ENCODE results near the gene ZCCHC3.
A peak's percentile ranks its signal among the peaks of the same experiment; 100 is the strongest.
"Not testable (repeated sequence)": the region's sequence is repeated elsewhere in the genome, so short reads cannot be mapped to it uniquely, and the experiment has no call there.

ZCCHC3 gene

GRCh38 chr20:313402-313801 is 16.0 kb downstream of the ZCCHC3 start:
- DNase-seq (ENCODE audit: low spot score), result no peak

DNA sequence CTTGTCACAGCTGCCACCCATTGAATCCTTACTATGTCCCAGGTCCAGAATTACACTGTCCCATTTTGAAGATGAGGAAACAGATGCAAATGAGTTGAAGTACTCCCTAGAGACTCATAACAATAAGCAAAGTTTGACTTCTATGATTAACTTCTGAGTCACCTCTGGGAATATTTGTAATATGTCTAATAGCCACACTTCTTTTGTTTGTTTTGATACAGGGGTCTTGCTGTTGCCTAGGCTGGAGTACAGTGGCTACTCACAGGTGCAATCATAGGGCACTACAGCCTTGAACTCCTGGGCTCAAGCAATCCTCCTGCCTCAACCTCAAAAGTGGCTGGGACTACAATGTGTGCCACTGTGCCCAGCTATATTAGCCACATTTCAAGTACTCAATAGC is 16.6 kb downstream of the ZCCHC3 start:
- no peak for DNase-seq (ENCODE audit: low spot score)

DNA sequence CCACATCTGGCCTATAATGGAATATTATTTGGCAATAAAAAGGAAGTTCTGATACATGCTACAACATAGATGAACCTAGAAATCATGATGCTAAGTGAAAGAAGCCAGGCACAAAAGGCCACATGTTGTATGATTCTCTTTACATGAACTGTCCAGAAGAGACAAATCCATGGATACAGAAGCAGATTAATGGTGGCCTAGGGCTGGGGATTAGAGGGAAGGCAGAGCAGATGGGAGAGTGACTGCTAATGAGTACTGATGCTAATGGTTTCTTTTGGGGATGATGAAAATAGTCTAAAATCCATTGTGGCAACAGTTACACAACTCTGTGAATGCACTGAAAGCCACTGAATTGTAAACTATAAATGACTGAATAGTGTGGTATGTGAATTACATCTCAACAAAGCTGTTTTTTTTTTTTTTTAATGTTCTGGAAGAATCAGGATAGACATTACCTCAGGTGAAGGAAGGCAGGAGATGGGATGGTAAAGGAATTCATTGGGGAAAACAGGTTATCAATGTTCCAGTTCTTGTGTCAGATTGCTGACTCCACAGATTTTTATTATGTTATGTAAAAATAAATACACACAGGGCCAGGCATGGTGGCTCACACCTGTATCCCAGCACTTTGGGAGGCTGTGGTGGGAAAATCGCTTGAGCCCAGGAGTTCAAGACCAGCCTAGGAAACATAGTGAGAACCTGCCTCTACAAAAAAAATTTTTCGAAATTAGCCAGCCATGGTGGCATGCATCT is 19.1 kb downstream of the ZCCHC3 start:
- DNase-seq (ENCODE audit: low spot score), result peak; percentile 38

DNA sequence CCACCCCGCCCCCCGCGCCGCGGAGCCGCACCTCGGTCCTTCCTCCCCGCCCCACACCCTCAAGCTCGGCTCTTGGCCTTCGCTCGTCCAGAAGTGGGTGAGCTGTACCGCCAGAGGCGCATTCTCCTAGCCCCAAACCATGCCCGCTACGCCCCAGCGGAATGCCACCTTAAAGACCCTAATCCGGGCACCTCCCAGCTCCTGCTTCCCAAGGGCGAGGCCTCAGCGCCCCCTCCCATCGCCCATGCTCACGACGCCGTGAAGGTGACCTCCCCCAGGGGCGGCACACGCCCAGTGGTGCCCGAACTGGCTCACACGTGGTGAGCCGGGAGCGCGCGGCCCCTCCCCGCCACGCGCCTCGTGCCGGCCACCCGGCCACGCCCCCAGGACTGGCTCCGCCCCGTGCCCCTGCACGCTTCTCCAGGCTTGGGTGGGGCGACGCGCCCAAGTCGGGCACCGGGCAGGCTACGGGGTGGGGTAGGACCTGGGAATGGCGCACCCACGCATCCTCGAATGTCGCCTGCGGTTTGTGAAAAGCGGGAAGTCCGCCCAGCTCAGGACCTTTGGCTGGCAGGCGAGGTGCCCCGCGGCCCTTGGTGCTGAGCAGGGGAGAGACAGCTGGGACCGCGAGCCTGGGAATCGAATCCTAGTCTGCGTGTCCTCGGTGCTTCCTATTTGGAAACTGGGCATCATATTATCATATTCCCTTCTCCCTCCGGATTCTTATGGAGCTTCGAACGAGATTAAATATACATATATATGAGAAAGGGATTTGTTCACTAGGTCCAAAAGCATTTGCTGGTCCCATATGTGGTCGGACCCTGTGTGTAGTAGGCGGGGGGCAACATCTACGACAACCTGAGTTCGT is 27.0 kb downstream of the ZCCHC3 start:
- DNase-seq (ENCODE audit: low spot score), result peak; percentile 94

DNA sequence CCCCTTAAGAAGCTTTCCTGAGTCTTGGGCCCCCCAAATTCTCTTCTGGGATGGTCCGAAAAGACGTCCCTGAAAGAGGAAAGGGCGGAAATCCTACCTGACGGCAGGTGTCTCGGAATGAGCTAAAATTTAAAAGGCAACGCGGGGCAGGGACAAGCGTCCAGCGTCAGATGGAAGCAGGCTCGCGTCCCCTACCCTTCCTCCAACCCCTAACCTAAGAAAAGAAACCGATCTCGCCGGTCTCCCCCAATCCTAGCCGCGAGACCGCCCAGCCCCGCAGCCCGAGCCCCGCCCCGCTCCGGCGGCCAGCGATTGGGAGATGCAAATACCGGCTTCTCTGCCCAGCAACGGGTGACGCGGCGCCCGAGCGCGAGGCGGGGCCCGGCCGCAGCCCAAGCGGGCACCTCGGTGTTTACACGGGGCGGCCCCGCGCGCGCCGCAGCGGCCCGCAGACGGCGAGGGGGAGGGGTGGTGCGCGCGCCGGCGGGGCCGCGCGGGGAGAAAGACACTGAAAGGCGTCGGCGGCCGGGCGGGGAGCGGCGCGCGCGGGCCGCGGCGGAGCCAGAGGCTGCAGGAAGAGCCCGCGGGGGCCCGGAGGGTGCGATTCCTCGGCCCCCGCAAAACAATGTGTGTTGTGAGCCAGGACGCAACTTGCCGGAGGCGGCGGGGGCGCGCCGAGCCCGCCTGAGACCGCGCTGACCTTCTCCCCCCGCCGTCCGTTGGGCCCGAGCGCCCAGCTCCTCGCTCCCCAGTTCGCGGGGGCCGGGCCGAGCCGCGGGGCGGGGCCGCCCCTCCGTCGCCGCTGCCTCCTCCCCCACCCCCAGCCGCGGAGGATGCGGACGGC is 27.9 kb downstream of the ZCCHC3 start, which contains the start of gene SOX12:
Gene SOX12, plus strand, starts transcription at position 508 of the 844 bp plus-strand sequence. CDS start 373 bp downstream, outside the sequence.
- DNase-seq (ENCODE audit: low spot score), result peak; percentile 94

DNA sequence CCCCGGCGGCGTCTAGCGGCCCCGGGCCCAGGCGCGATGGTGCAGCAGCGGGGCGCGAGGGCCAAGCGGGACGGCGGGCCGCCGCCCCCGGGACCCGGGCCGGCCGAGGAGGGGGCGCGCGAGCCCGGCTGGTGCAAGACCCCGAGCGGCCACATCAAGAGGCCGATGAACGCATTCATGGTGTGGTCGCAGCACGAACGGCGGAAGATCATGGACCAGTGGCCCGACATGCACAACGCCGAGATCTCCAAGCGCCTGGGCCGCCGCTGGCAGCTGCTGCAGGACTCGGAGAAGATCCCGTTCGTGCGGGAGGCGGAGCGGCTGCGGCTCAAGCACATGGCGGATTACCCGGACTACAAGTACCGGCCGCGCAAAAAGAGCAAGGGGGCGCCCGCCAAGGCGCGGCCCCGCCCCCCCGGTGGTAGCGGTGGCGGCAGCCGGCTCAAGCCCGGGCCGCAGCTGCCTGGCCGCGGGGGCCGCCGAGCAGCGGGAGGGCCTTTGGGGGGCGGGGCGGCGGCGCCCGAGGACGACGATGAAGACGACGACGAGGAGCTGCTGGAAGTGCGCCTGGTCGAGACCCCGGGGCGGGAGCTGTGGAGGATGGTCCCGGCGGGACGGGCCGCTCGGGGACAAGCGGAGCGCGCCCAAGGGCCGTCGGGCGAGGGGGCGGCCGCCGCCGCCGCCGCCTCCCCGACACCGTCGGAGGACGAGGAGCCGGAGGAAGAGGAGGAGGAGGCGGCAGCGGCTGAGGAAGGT is 28.7 kb downstream of the ZCCHC3 start:
- peak; percentile 59 for DNase-seq (ENCODE audit: low spot score)

DNA sequence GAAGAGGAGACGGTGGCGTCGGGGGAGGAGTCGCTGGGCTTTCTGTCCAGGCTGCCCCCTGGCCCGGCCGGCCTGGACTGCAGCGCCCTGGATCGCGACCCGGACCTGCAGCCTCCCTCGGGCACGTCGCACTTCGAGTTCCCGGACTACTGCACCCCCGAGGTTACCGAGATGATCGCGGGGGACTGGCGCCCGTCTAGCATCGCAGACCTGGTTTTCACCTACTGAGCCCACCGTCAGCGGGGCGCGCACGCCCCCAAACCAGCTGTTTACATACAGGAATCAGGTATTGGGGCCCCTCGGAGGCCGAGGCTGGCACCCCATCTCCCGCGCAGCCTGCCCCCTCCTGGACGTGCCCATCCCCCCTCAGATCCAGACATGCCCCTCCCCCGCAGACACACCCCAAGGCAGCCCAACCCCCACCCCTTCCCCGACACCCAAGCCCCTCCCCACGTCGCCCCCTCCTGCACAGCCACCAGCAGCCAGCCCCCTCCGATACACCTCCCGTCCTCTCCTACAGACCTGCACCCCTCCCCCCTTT is 29.3 kb downstream of the ZCCHC3 start:
- DNase-seq (ENCODE audit: low spot score), result no peak

DNA sequence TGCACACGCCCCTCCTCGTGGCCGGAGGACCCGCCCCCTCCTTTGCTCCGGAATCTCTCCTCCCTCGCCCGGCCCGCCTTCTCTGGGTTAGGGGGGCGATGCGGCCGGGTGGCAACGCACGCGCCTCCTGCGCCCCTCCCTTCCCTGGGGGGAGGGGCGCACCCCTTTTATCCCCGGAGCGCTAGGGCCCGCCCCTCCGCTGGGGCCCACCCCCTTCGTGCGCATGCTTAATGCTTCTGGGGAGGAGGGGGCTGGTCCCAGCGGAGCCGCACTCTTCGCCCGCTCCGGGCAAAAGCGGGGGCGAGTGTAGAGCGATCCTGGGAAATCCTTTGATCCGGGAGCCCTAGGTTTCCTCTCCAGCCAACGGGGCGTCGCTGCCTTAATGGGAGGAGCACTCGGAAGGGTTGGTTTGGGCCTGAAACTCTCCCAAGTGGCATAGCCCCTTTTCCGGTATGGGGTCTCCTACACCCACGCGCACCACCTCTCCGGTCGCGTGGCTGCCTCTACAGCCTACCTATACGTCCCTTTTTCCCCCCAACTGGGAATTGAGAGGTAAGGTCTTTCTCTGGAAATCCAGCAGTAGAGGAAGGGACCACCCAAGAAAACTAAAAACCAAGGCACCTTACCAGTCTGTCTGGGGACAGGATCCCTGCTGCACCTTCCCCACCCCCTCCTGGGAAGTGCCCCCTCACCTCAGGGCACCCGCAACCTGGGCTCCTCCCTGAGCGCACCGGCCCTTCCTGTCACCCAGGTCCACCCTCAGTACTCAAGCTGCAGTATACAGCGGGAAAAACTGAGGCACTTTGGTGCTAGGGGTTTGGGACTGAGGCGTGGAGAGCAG is 30.0 kb downstream of the ZCCHC3 start:
- peak; percentile 96 for DNase-seq (ENCODE audit: low spot score)

GRCh38 chr20:328027-328974 is 30.9 kb downstream of the ZCCHC3 start:
- DNase-seq (ENCODE audit: low spot score), result peak; percentile 29

DNA sequence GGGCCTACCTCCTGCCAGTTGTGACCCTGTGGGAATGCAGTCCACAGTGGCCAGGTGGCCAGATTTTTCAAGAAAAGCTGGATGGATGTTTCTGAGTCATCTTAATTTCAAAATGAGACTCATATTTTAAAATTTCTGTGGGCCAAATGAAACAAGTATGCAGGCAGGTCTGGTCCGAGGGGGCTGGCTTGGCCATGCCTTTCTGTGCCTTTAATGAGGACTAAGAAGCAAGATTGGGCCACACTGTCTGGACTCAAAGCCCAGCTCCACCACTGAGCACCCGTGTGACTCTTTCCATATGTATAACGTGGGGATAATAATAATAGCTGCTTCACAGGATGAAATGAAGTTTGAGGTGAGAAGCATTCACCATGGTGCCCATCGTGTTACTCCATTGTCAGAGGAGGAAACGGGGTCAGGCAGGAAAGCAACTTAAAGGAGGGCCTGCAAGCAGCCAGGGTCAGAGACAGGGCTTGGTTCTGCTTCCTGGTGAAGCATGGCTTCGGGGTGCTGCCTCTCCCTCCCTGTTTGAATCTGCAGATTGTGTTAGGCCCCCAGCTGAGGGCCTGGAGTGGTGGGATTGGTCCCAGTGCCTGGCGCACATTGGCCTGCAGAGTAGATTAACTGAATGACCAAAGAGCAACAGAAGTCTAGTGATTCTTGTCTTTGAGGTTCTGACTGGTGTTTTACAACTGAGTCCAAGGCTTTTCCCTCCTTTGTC is 31.8 kb downstream of the ZCCHC3 start:
- DNase-seq (ENCODE audit: low spot score), result no peak

DNA sequence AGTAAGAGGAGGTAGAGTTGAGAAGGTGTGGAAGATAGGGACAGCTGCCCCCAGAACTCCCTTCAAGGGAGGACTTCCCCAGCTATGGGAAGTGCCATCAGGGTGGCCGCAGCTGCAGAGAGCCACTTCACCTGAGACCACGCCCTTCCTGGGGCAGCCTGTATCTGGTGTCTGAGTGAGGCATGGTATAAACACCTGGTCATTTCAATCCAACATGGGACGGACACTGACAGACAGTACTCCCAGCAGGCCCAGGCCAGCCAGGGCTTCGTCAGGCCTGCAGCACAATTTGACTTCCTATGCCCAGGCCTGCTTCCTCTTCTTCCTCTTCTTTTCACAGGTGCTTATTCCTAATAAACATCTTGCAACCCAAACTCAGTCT is 32.5 kb downstream of the ZCCHC3 start:
- no peak for DNase-seq (ENCODE audit: low spot score)

DNA sequence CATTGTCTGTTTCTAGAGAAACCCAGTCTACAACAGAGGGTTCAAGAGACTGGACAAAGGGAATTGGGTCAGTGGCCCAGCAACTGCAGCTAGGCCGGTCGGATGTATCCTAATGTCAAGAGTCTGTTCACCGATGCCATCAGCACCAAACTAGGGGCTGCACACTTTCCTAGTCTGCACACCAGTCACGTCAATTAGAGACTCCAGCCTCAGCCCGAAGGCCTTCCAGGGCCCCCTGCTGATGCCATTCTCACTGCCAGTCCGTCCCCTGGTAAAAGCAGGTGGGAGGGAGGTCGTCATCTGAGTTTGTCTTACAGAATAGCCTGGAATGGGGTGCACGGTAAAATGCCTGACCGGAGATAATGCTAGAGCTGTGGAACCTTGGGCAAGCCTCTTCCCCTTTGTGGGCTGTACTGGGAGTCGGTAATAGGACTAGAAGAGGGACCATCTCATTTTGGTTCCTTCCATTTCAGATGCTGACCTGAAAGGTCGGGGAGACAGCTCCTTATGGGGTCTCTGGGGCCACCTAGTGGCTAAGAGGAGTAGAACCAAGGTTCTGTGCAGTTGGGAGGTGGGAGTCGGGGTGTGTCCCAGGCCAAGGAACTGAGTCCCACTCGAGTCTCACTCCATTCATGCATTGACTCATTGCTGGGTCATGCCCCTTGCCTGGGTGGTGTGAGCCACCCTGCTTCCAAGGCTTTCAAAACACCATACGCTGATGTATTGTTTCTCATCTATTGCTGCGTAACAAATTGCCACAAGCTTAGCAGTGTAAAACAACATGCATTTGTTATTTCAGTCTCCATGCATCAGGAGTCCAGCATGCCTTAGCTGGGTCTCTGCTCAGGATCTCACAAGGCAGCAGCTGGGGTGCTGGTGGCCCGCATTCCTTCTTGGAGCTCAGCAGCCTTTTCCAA is 33.1 kb downstream of the ZCCHC3 start:
- peak; percentile 74 for DNase-seq (ENCODE audit: low spot score)

DNA sequence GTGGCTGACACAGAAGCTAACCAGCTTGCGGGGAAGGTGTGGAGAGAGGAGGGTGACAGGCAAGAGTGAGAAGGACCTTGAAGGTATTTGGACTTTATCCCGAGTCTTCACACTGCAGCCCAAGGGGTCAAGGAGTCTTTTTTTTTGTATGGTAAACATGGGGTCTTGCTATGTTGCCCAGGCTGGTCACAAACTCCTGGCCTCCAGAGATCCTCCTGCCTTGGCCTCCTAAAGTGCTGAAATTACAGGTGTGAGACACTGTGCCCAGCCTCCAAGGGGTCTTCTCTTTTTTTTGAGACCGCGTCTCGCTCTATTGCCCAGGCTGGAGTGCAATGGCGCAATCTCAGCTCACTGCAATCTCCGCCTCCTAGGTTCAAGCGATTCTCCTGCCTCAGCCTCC is 37.2 kb downstream of the ZCCHC3 start:
- DNase-seq (ENCODE audit: low spot score), result no peak

- not testable (repeated sequence) for DNase-seq (ENCODE audit: low spot score)
These were observed 38.7 kb downstream of the ZCCHC3 start for GRCh38 chr20:336040-336439.

DNA sequence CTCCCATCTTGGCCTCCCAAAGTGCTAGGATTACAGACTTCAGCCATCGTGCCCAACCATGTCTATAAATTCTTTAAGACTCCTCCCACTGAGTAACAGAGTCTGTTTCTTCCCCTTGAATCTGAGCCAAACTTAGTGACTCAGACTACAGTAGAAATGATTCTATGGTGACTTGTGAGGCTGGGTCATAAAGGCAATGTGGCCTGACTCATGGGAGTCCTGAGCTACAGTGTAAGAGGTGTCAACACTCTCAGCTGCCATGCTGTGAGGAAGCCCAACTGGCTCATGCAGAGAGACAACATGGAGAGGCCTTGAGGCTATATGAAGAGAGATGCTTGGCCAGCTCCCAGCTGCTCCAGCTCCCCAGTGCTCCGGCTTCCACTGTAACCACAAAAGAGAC is 44.3 kb downstream of the ZCCHC3 start:
- no peak for DNase-seq (ENCODE audit: low spot score)

- no peak for DNase-seq (ENCODE audit: low spot score)
These were observed 45.7 kb downstream of the ZCCHC3 start for GRCh38 chr20:343107-343506.

- no peak for DNase-seq (ENCODE audit: low spot score)
These were observed 48.8 kb downstream of the ZCCHC3 start for GRCh38 chr20:346033-346639.

Measured in AG20443 (cell line).